AG10803 (cell line): ENCODE results near the gene ARF4.
A peak's percentile ranks its signal among the peaks of the same experiment; 100 is the strongest.
"Not testable (repeated sequence)": the region's sequence is repeated elsewhere in the genome, so short reads cannot be mapped to it uniquely, and the experiment has no call there.

Experiments used
- DNase-seq: peaks from one replicate; pipeline ENCODE4 v3.0.0; 2010; ENCODE audit warnings: low read depth
- H3K4me3 ChIP-seq: 2 replicates; pipeline ENCODE4 v1.5.1; 2011; ENCODE audit warnings: mild to moderate bottlenecking, low read length, control low read depth
- CTCF ChIP-seq: conservative IDR thresholded peaks from 2 replicates; pipeline ENCODE4 v1.5.1; 2011; ENCODE audit warnings: mild to moderate bottlenecking, low read length, control low read depth, inconsistent platforms

ARF4 gene

GRCh38 chr3:57617739-57618138 lies 20.6 kb upstream of the ARF4 start:
- H3K4me3 ChIP-seq, result no peak overlapping the region
- no peak for TF ChIP-seq CTCF
- no peak for DNase-seq

- no peak for TF ChIP-seq CTCF
- H3K4me3 ChIP-seq, result no peak overlapping the region
- no peak for DNase-seq
Measured at GRCh38 chr3:57616233-57616632, 19.1 kb upstream of the ARF4 start.

- DNase-seq, H3K4me3 ChIP-seq: not testable (repeated sequence)
Measured at GRCh38 chr3:57611870-57612269, 14.7 kb upstream of the ARF4 start.

GRCh38 chr3:57605683-57606082 lies 8.5 kb upstream of the ARF4 start:
- no peak overlapping the region for H3K4me3 ChIP-seq
- DNase-seq, result no peak
- TF ChIP-seq CTCF, result no peak

DNA sequence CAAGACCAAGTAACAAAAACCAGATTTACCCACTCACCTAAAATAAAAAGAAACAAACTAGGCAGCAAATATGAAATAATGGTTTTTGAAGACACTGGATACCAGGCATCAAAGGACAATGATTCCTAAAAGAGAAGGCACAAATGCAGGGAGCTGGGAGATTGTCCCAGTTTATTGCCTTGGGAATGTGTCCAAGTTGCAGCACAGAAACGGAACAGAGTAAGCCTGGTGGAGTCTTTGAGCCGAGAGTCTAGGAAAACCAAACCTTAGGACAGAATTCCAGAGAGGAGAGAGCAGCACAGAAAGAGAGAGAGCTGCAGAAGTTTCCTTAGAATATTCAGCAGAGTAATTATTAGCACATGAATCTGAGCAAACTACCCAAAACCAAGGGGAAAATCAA lies 7.8 kb upstream of the ARF4 start:
- DNase-seq, result no peak
- no peak for TF ChIP-seq CTCF

GRCh38 chr3:57600195-57600594 lies 3.1 kb upstream of the ARF4 start:
- H3K4me3 ChIP-seq, result no peak overlapping the region
- DNase-seq, result no peak
- TF ChIP-seq CTCF, result no peak

More for the DNA sequence above, 7.8 kb upstream of the ARF4 start:
- no peak overlapping the region for H3K4me3 ChIP-seq

GRCh38 chr3:57598765-57599360 lies 1.7 kb upstream of the ARF4 start:
- TF ChIP-seq CTCF, result no peak
- DNase-seq, result no peak
- peak overlapping the region; percentile 86 for H3K4me3 ChIP-seq
